GM18519 (cell line): Measurements from ENCODE around the gene CADM2.

ENCODE experiments used
- ATAC-seq: cut with Tn5 transposase; IDR thresholded peaks from one replicate; pipeline ENCODE4 v1.9.1; 2021; ENCODE audit warnings: mild to moderate bottlenecking, moderate library complexity; ENCODE audit not compliant: unreplicated experiment, low FRiP score

Gene CADM2

GRCh38 chr3:85535517-85535916 is 576.7 kb downstream of the CADM2 start:
- no peak for ATAC-seq

GRCh38 chr3:85539232-85539631 is 580.4 kb downstream of the CADM2 start:
- no peak for ATAC-seq

GRCh38 chr3:85554153-85554552 is 595.4 kb downstream of the CADM2 start:
- ATAC-seq = no peak

- ATAC-seq = no peak
Observed at GRCh38 chr3:85560088-85560785, 601.4 kb downstream of the CADM2 start.

GRCh38 chr3:85567071-85567676 is 608.4 kb downstream of the CADM2 start:
- peak; percentile 53 for ATAC-seq

GRCh38 chr3:85570819-85571218 is 612.0 kb downstream of the CADM2 start:
- no peak for ATAC-seq

GRCh38 chr3:85571835-85572234 is 613.0 kb downstream of the CADM2 start:
- ATAC-seq = no peak

- ATAC-seq = no peak
Observed at GRCh38 chr3:85572426-85572825, 613.6 kb downstream of the CADM2 start.

GRCh38 chr3:85572978-85573377 is 614.2 kb downstream of the CADM2 start:
- ATAC-seq = no peak

- no peak for ATAC-seq
Observed at GRCh38 chr3:85574006-85574705, 615.4 kb downstream of the CADM2 start.

GRCh38 chr3:85576091-85576690 is 617.4 kb downstream of the CADM2 start:
- ATAC-seq = peak; percentile 87

- ATAC-seq = no peak
Observed at GRCh38 chr3:85576697-85577200, 618.0 kb downstream of the CADM2 start.

- no peak for ATAC-seq
Observed at GRCh38 chr3:85584779-85585356, 626.1 kb downstream of the CADM2 start.

- no peak for ATAC-seq
Observed at GRCh38 chr3:85586018-85586417, 627.2 kb downstream of the CADM2 start.

- no peak for ATAC-seq
Observed at GRCh38 chr3:85589145-85589544, 630.4 kb downstream of the CADM2 start.

- no peak for ATAC-seq
Observed at GRCh38 chr3:85591451-85591850, 632.7 kb downstream of the CADM2 start.

GRCh38 chr3:85592256-85592655 is 633.5 kb downstream of the CADM2 start:
- ATAC-seq = no peak

- ATAC-seq = no peak
Observed at GRCh38 chr3:85594676-85595075, 635.9 kb downstream of the CADM2 start.

- ATAC-seq = no peak
Observed at GRCh38 chr3:85603378-85603777, 644.6 kb downstream of the CADM2 start.

GRCh38 chr3:85604641-85605040 is 645.9 kb downstream of the CADM2 start:
- no peak for ATAC-seq

- no peak for ATAC-seq
Observed at GRCh38 chr3:85605066-85605465, 646.3 kb downstream of the CADM2 start.
